Measurements from ENCODE around the gene LARP6.

GRCh38 chr15:70863450-70864218 is 9.7 kb upstream of the LARP6 start:
- TF ChIP-seq, protein P1, sequence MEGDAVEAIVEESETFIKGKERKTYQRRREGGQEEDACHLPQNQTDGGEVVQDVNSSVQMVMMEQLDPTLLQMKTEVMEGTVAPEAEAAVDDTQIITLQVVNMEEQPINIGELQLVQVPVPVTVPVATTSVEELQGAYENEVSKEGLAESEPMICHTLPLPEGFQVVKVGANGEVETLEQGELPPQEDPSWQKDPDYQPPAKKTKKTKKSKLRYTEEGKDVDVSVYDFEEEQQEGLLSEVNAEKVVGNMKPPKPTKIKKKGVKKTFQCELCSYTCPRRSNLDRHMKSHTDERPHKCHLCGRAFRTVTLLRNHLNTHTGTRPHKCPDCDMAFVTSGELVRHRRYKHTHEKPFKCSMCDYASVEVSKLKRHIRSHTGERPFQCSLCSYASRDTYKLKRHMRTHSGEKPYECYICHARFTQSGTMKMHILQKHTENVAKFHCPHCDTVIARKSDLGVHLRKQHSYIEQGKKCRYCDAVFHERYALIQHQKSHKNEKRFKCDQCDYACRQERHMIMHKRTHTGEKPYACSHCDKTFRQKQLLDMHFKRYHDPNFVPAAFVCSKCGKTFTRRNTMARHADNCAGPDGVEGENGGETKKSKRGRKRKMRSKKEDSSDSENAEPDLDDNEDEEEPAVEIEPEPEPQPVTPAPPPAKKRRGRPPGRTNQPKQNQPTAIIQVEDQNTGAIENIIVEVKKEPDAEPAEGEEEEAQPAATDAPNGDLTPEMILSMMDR (IDR thresholded peaks at IDR 0.05): no peak
- TF ChIP-seq ZFX (IDR thresholded peaks at IDR 0.05; ENCODE audit: borderline replicate concordance): no peak

Data from 22Rv1 (cell line).